IPS-18c (cell line): ENCODE data around the gene ZNF277.
"Not testable (repeated sequence)": the region's sequence is repeated elsewhere in the genome, so short reads cannot be mapped to it uniquely, and the experiment has no call there.

ENCODE experiments used
- H3K4me3 ChIP-seq: 2 replicates; pipeline ENCODE4 v1.7.0; 2013; ENCODE audit warnings: low read depth, mild to moderate bottlenecking, low read length, moderate library complexity; ENCODE audit not compliant: insufficient read depth
- H3K9me3 ChIP-seq: one replicate; pipeline ENCODE4 v1.6.1; 2013; ENCODE audit warnings: mild to moderate bottlenecking, low read length, moderate library complexity; ENCODE audit not compliant: control insufficient read depth, insufficient read depth

The ZNF277 gene

GRCh38 chr7:112228632-112229031 is 22.1 kb downstream of the ZNF277 start:
- H3K4me3 ChIP-seq: no peak overlapping the region
- no peaks in the 10 kb centered on the region for H3K9me3 ChIP-seq

GRCh38 chr7:112232212-112232978 is 25.9 kb downstream of the ZNF277 start:
- H3K4me3 ChIP-seq: no peak overlapping the region
- no peaks in the 10 kb centered on the region for H3K9me3 ChIP-seq

- H3K4me3 ChIP-seq: no peak overlapping the region
- H3K9me3 ChIP-seq: no peaks in the 10 kb centered on the region
These were observed 26.7 kb downstream of the ZNF277 start for GRCh38 chr7:112233048-112233697.

- no peaks in the 10 kb centered on the region for H3K9me3 ChIP-seq
- H3K4me3 ChIP-seq: no peak overlapping the region
These were observed 27.7 kb downstream of the ZNF277 start for GRCh38 chr7:112234147-112234546.

- Histone ChIP-seq H3K9me3 (no peaks in the 10 kb centered on the region), H3K4me3 (no peak overlapping the region)
These were observed 30.1 kb downstream of the ZNF277 start for GRCh38 chr7:112236597-112236996.

- no peaks in the 10 kb centered on the region for H3K9me3 ChIP-seq
These were observed 31.8 kb downstream of the ZNF277 start for GRCh38 chr7:112238330-112238729.

GRCh38 chr7:112238852-112239610 is 32.5 kb downstream of the ZNF277 start:
- no peak overlapping the region for H3K4me3 ChIP-seq
- H3K9me3 ChIP-seq: no peaks in the 10 kb centered on the region

More at GRCh38 chr7:112238330-112238729, 31.8 kb downstream of the ZNF277 start:
- H3K4me3 ChIP-seq: no peak overlapping the region; the same call in 1 of the 2 replicates

GRCh38 chr7:112248598-112248997 is 42.1 kb downstream of the ZNF277 start:
- no peaks in the 10 kb centered on the region for H3K9me3 ChIP-seq
- H3K4me3 ChIP-seq: no peak overlapping the region

- H3K4me3 ChIP-seq, H3K9me3 ChIP-seq: not testable (repeated sequence)
These were observed 43.5 kb downstream of the ZNF277 start for GRCh38 chr7:112249967-112250366.

- H3K4me3 ChIP-seq: no peak overlapping the region
- no peaks in the 10 kb centered on the region for H3K9me3 ChIP-seq
These were observed 45.6 kb downstream of the ZNF277 start for GRCh38 chr7:112252141-112252540.

GRCh38 chr7:112252691-112253090 is 46.2 kb downstream of the ZNF277 start:
- H3K9me3 ChIP-seq: no peaks in the 10 kb centered on the region
- H3K4me3 ChIP-seq: no peak overlapping the region

- H3K9me3 ChIP-seq: no peaks in the 10 kb centered on the region
- no peak overlapping the region for H3K4me3 ChIP-seq
These were observed 47.7 kb downstream of the ZNF277 start for GRCh38 chr7:112254156-112254555.

- no peak overlapping the region for H3K4me3 ChIP-seq
- H3K9me3 ChIP-seq: no peaks in the 10 kb centered on the region
These were observed 48.4 kb downstream of the ZNF277 start for GRCh38 chr7:112254709-112255387.

GRCh38 chr7:112255388-112255720 is 48.9 kb downstream of the ZNF277 start:
- Histone ChIP-seq H3K9me3 (no peaks in the 10 kb centered on the region), H3K4me3 (no peak overlapping the region)

- Histone ChIP-seq H3K9me3 (no peaks in the 10 kb centered on the region), H3K4me3 (no peak overlapping the region)
These were observed 50.6 kb downstream of the ZNF277 start for GRCh38 chr7:112257073-112257472.

GRCh38 chr7:112260911-112261310 is 54.4 kb downstream of the ZNF277 start:
- Histone ChIP-seq H3K4me3 (no peak overlapping the region), H3K9me3 (no peaks in the 10 kb centered on the region)

- Histone ChIP-seq H3K9me3 (no peaks in the 10 kb centered on the region), H3K4me3 (no peak overlapping the region)
These were observed 55.5 kb downstream of the ZNF277 start for GRCh38 chr7:112262036-112262435.
